GM21825 (cell line): ENCODE data around the gene RBBP7.

ENCODE experiments used
- ATAC-seq: cut with Tn5 transposase; IDR thresholded peaks from one replicate; pipeline ENCODE4 v1.9.1; 2021; ENCODE audit warnings: mild to moderate bottlenecking, moderate library complexity; ENCODE audit not compliant: unreplicated experiment

Gene RBBP7

GRCh38 chrX:16828124-16828908, 41.8 kb downstream of the RBBP7 start:
- ATAC-seq = no peak

DNA sequence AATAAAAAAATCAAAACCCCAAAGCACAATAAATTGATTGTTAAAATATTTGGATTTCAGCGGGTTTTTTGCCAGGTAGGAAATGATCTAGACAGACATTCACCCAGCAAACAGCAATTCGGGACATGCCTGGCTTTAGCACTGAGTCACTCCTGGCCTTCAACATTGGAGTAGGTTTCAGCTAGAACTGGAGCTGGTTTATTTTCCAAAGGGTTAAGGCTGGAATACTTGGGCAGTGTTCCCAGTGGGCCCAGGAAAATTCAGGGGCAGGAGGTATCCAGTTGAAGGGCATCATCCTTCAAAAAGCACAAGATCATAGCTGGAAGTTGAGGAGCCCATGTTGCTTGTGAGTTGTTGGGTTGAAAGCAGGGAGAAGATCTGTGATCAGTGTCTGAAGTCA, 42.9 kb downstream of the RBBP7 start:
- no peak for ATAC-seq

- ATAC-seq = no peak
Measured at GRCh38 chrX:16826207-16826606, 44.0 kb downstream of the RBBP7 start.

DNA sequence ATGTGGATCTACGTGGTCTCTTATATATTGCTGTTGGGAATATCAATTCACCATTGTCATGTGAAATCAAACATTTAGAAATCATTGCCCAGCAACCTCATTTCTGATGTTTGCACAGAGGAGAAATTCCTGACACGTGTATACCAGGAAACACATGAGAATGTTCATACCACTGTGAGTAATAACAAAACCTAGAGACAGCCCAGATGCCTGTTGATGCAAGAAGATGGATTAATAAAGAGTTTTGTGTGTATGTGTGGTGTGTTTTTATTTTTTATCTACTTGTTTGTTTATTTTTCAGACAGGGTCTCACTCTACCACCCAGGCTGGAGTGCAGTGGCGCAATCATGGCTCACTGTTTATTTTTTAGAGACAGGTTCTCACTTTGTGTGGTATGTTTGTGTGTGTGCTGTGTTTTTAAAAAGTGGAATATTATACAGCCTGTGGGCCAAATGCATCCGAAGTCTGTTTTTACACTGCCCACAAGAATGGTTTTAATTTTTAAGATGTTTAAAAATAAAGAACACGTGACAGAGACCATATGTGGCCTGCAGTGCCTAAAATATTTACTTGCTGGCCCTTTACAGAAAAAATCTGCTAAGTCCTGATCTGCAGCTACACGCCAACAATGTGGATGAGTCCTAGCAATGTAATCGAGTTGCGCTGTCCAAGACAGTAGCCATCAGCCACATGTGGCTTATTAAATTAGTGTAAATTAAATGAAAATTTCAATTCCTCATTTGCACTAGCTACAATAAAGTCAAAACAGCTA, 44.7 kb downstream of the RBBP7 start:
- ATAC-seq = no peak

- no peak for ATAC-seq
Measured at GRCh38 chrX:16822723-16823122, 47.4 kb downstream of the RBBP7 start.

DNA sequence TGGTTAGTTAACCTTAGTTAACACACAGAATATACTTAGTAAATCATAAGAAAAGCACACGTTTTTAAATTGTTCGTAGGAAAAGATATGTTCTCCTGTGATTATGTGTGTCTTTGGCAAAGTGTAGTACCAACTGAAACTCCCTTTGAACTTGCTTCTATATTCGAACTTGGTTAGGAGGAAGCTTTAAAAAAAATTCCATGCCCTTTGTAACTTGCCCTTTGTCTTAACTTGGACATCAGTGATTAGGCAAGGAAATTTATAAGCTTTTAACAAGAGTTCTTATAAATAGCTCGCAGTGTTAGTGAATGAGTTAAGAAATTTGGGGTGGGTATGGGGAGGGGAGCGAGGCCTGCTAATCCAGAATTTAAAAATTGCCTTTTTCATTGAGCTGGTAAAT, 50.5 kb downstream of the RBBP7 start:
- no peak for ATAC-seq

DNA sequence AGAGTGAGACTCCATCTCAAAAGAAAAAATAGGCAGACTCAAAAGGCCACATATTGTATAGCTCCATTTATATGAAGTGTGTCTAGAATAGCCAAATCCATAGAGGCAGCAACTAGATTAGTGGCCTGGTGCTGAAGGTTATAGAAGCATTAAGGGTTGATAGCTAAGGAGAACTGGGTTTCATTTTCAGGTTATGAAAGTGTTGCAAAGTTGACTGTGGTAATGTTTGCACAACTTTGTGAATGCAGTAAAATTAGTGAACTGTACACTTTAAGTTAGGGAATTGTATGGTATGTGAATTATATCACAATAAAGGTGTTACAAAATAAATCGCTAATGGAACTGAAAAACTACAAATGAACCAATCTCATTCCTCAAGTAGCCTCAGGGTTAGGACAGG, 55.6 kb downstream of the RBBP7 start:
- ATAC-seq = no peak

DNA sequence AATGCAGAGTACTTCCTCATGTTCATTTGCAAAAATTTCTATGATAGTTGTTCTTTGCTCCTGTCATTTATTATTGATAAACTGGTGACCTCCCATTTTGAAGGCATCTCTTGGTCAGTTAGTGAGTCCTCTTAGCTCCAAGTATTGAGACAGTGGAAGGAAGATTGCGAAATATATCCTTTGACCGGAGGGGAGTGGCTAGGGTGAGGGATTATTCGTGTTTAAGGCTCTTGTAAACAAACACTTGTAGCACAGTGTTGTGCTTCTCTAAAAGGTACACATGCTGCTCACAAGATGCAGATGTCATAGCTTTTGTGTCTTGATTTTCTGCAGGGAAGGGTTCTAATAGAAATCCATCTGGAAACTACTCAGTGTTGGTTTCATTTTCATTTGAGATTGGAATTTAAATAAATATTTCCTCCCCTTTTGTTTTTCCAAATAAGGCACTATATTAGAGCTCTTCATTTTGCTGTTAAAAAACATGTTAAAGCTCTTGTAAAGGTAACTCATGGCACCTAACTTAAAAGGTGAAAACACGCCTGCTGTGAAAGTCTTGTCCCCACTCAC, 62.1 kb downstream of the RBBP7 start:
- ATAC-seq = no peak

GRCh38 chrX:16807548-16807947, 62.6 kb downstream of the RBBP7 start:
- ATAC-seq = no peak

- peak; percentile 89 for ATAC-seq
Measured at GRCh38 chrX:16804923-16805464, 65.2 kb downstream of the RBBP7 start.

DNA sequence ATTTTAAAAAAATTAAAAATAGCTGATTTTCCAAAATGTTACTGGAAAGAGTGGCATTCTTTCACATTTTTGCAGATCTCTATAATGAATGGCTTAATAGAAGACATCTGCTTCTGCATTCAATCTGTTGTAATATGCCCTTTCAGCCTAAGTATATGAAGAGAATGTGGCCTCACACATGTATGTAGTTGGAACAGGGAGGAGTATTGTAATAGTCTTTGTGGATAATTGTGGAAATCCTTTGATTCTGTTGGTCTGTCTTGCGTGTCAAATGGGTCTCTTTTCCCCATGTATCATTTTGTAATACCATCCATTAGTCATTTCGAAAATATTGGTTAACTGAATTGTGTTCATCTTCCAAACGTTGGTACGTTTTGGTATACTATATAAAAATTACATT, 72.3 kb downstream of the RBBP7 start:
- no peak for ATAC-seq

- no peak for ATAC-seq
Measured at GRCh38 chrX:16797358-16797757, 72.8 kb downstream of the RBBP7 start.

DNA sequence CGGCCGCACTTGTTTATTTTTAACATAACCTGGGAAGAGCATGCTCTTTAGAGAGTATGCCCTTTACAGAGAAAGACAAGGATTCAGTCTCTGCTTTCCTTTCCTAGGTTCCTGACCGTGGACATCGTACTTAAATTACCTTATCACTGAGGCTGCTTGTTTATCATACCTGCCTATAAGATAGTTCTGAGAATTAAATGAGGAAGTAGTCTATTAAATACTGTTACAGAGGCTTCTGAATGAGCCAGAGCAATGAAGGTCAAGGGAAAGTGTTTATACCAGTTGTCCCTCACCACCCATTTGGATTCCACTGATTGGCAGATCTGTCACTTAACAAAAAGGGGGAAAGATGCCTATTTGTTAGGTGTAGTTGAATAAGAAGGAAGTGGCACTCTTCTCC, 73.9 kb downstream of the RBBP7 start:
- ATAC-seq = no peak
